Limb (tissue), 2 donors: ENCODE measurements around the gene GBP7.
"Not testable (repeated sequence)": the region's sequence is repeated elsewhere in the genome, so short reads cannot be mapped to it uniquely, and the experiment has no call there.

Experiments
- DNase-seq, 2 donors: peaks; one replicate each; pipeline ENCODE4 v3.0.0-alpha.2; 2016; ENCODE audit errors: extremely low spot score in 2 of 2

Gene GBP7, protein sequence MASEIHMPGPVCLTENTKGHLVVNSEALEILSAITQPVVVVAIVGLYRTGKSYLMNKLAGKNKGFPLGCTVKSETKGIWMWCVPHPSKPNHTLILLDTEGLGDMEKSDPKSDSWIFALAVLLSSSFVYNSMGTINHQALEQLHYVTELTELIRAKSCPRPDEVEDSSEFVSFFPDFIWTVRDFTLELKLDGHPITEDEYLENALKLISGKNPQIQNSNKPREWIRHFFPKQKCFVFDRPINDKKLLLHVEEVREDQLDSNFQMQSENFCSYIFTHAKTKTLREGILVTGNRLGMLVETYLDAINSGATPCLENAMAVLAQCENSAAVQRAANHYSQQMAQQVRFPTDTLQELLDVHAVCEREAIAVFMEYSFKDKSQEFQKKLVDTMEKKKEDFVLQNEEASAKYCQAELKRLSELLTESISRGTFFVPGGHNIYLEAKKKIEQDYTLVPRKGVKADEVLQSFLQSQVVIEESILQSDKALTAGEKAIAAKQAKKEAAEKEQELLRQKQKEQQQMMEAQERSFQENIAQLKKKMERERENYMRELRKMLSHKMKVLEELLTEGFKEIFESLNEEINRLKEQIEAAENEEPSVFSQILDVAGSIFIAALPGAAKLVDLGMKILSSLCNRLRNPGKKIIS

DNA sequence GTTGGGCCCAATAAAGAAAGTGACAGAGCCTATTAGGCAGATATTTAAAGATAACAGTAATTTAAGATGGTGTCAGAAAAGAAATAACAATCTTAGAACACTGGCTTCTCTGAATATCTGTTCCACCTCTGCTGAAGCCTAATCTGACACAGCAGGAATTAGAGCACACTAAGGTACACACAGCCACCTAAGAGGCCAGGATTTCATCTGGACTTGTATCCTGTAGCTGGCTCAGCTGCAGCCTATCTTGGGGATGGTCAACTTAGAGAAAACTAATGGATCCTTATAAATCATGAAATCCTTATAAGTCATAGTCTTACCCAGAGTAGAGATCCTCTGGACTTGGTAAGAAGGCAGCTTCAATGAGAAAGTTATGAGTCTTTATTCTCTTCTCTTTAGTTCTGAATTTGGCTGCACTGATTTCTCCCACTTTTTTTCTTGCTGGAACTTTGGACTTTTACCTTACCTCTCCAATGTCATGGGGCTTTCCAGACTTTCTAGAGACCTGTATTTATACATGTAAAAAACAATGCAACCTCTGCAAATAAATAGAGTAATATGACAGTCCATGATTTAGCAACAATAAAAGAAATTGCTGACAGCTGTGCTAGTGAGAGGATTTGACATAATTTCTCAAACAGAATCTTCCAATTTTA lies at the start of gene GBP7:
GBP7 (minus strand) TSS at position 403 of the 656 bp plus-strand sequence. CDS start 4,068 bp downstream, outside the sequence.
- no peak for DNase-seq

DNA sequence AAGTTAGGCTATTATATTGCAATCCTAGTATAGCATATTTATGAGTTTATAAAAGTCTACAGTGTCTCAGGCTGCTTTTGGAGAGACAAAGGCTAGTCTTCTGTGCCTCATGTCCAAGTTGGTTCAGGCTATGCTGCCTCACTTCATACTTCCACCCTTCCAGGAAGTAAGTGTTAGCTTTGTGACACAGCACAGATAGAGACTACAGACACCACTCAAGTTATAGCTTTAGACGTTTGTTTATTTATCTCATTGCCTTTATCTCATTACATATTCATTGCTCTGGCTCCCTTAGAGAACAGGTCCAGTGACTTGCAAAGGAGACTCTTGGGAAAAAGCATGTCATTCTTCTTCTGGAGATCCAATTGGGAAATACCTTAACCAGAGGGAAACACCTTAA lies 45.5 kb upstream of the GBP7 start:
- no peak for DNase-seq

DNA sequence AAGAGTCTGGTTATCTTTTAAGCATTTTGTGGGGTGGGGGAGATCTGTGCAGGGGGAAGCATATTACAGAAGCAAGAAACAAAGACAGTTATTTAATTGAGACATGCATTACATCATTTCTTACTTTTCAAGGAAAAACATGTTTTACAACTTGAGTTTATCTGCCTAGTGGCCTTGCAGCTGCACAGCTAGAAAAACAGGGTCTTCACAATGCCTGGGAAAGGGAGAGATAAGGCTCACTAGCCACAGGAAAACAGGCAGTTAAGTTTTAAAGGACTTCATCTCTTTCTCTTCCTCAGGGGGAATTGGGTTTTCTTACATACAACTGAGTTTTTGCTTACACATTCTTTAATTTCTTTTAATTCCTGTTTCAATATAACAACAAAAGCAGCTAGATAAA lies 44.0 kb upstream of the GBP7 start:
- not testable (repeated sequence) for DNase-seq

DNA sequence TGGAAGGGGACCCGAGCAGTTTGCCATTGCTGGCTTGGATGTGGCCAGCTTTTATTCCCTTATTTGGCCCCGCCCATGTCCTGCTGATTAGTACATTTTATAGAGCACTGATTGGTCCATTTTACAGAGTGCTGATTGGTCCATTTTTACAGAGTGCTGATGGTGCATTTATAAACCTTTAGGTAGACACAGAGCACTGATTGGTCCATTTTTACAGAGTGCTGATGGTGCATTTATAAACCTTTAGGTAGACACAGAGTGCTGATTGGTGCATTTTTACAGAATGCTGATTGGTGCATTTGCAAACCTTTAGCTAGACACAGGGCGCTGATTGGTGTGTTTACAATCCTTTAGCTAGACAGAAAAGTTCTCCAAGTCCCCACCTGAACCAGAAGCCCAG lies 43.1 kb upstream of the GBP7 start:
- DNase-seq = not testable (repeated sequence)

DNA sequence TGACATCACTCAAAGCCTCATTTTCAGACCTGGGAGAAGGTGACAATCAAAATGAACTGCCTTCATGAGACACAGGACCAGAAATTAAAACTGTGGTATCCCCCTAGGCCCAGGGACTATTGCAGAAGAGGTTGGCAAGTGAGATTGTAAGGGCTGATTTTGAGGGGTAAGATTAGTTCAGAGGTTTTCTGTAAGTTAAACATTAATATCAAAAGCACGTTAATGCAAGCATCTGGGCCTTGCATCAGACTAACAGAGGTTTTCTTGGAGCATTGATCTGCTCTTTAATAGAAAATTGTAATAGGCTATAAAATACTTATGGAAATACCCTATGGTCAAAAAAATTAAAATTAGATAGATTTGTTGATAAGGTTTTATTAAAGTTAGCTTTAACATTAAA lies 37.5 kb upstream of the GBP7 start:
- no peak for DNase-seq

DNA sequence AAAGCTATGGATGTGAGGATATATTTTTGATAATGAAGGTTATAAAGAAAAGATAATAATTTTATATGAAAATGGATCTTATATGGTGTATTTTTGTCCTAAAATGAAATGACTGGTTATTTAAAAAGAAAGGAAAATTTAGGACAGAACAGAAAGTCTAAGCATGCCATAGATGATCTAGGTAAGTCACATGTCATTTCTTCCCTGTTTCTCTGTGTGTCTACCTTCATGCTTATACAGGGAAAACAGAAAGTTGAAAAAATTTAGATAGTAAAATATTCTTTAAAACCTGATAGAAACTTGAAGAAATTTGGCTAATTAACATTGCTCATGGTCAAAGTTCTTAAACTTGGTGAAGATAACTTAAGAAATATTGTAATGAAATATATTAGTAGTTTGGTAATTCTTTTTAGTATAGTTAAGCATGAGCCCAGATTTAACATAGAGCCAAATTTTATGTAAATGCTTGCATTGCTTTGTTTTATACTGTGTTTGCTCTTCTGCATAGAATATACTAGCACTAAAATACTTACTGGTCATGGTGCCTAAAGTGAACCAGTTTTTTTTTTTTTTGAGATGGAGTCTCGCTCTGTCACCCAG lies 35.3 kb upstream of the GBP7 start:
- no peak for DNase-seq

DNA sequence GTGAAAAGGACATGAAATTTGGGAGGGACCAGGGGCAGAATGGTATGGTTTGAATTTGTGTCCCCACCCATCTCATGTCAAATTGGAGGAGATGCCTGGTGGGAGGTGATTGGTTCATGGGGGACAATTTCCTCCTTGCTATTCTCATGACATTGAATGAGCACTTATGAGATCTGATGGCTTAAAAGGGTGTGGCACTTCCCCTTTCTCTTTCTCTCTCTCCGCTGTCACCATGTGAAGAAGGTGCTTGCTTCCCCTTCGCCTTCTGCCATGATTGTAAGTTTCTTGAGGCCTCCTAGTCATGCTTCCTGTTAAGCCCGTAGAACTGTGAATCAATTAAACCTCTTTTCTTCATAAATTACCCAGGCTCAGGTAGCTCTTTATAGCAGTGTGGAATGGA lies 30.6 kb upstream of the GBP7 start:
- DNase-seq = no peak

DNA sequence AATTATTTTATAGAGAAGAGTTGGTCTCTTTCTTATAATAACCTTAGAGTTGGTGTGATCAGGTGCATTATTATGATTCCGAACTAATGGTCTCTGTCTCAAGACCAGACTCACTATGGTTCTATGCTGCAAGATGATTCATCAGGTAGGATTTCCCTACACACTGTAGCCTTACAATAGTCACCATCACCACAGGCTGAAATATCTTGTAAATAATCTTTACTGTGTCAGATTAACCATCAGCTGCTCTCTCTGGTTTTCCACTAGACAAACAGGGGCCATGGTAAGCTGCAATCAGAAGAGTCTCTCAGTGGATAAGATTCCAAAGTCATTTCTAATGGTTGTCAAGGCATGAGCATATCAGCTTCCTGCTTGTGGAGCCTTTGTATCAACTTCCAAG lies 27.4 kb upstream of the GBP7 start:
- DNase-seq = no peak

DNA sequence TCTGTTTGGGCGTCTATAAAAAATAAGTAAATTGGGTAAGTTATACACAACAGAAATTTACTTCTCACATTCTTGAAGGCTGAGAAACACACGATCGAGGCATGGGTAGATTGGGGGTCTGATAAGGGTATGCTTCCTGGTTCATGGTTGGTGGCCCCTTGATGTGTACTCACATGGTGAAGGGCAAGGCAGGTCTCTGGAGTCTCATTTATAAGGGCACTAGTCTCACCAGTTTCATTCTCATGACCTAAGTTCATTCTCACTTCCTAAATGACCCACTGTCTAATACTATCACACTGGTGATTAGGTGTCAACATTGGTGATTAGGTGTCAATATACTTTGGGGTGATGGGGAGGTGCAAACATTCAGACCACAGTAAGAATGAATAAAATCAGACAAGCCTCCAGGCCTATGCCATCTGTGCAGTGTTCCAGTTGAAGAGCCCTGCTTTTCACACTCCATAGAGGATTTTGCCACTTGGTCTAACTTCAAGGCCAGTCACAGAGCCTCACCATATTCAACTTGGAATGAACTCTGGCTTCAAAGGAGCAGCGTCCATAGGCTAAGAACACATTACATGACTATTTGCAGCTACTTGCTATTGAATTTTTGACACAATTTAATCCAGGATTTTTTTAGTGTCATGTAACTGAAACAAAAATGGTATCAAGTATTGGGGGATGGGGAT lies 25.4 kb upstream of the GBP7 start:
- no peak for DNase-seq

DNA sequence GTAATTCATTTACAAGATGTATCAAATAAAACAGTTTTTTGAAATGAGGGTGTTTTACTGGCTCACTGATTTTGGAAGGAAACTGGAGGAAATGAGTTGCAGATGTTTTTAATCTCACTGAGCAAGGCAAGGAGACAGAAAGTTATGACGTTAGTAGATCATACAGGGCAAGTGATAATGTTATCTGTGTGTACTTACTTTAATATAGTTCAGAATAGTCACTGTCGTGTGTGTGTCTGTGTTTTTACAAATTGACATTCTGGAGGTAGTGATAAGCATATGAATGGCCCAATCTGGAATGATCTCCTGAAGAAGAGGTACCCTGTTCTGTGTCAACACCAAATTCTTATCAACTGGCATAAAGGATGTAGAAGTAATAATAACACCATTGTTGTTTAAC lies 24.9 kb upstream of the GBP7 start:
- peak in 1 of 2 donors; percentile 41 for DNase-seq

DNA sequence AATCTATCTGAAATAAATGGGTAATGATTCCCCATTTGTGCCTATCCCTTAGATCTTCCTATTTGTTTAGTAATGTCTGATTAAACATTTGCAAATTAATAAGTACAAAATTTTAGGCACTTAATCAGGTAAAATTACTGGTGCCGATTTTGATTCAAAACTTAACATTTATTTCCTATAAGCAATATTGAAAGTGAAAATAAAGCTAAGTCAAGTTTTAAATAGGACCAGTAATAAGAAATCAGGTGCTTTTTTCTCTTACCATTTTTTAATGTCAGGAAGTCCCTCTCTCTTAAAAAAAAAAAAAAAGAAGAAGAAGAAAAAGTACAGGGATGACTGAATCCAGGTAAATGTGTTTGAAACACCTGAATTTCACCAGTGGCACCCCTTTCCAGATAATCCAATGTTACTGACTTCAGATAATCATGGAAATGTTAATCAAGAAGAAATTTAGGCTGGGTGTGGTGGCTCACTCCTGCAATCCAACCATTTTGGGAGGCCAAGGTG lies 23.8 kb upstream of the GBP7 start:
- no peak for DNase-seq

DNA sequence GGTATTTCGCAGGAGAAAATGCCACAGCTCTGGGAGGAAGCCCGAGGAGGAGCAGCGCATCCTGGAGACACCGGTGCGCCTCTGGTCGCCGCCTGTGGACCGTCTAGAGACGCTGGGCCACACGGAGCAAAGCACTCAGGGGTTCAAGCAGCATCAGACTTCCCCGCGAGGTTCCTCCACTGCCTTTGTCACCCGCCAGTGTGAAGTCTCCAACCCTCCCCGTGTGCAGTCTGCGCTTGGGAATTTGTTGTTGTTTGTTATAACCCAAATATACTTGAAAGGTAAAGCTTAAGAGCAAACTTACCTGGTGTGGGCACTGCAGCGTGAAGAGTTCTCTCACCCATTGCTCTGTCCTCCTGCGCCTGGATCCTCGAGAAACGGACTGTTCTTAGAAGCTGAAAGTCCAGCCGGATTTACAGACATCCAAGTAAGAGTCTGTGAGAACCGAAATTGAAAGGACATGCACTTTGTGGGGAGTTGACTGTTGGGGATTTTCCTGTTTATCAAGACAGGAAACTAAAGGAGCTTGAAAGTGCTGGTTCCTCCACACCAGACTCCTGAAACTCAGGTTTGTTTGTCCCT lies 22.8 kb upstream of the GBP7 start, which contains the start of gene GBP4:
GBP4 (minus strand) TSS at position 452 of the 582 bp plus-strand sequence; CDS start at position 344, 108 bp downstream.
- DNase-seq = no peak

DNA sequence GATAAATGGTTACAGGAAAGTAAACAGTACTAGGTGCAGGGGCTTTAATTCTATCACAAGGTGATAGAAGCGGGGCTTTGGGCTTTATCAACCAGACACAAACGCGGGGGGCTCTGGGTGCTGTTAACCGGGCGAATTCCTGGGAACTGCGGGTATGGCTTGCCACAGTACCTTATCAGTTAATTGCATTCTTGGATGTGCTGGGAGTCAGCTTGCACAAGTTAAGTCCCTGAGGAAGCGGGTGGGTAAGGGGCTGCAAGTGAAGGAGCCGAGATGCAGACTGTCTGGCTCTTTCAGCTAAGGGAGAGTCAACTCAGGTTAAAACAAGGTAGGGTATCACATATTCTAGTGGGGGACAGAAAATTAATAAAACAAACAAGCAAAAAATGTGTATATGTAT lies 22.3 kb upstream of the GBP7 start:
- no peak for DNase-seq

DNA sequence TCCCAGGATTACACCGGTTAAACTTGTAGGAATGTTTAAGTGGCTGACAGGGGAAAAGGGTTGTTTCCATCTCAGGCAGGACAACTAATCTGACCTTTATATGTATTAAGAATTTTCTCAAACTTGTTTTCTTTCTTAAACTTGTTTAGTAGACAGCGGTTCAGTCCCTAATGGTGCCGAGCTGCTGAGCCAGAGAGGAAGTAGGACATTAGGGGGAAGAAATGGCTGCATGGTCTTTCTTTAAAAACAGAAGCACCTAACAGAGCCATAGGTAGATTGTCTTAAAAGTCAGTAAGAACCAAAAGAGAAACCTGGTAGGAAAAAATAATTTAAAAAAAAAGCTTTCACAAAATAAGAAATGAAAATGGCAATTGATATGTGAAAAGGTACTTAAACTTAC lies 19.7 kb upstream of the GBP7 start:
- no peak for DNase-seq

DNA sequence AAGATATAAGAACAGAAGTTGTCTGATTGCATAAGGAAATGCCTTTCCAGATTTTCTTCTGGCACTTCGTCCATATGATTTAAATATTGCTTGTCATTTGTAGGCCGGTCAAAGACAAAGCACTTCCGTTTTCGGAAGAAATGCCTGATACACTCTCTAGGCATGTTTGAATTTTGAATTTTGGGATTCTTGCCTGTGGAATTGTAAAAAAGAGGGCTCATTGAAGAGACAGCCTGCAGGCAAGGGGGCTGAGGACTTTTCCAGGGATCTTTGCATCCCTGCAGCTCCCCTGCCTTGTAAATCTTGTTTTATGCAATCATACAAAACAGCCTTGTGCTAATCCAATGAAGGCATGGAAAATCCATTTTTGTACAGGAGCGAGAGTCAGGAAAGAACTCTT lies 15.5 kb upstream of the GBP7 start:
- DNase-seq = no peak

DNA sequence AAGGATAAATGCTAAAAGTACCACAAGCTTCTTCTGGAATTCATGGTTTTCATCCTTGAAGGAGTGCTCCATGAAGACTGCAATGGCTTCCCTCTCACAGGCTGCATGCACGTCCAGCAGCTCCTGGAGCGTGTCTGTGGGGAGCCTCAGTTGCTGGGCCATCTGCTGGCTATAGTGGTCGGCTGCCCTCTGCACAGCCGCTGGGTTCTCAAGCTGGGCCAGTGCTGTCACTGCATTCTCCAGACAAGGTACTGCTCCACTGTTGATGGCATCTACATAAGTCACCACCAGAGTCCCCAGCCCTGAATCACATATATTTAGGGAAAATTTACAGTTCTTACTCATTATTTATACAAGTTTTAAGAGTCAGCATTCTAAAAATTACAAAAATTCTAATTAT lies 14.2 kb upstream of the GBP7 start:
- DNase-seq = no peak

DNA sequence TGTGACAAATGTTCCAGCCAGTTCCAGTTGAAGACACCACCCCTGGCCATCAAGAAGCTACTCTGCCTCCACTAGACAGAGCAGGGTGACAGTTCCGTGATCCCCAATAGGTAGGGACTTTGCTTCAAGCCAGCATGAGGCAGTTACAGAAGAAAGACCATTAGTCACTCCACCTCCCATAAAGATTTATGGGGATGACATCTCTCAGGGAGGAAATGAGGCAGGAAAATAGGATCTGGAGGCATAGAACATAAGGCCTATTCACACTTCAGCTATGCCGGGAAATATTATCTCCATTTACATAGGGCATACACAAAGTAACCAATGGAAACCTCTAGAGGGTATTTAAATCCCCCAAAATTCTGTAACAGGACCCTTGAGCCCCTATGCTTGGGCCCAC lies 3.5 kb upstream of the GBP7 start:
- no peak for DNase-seq

DNA sequence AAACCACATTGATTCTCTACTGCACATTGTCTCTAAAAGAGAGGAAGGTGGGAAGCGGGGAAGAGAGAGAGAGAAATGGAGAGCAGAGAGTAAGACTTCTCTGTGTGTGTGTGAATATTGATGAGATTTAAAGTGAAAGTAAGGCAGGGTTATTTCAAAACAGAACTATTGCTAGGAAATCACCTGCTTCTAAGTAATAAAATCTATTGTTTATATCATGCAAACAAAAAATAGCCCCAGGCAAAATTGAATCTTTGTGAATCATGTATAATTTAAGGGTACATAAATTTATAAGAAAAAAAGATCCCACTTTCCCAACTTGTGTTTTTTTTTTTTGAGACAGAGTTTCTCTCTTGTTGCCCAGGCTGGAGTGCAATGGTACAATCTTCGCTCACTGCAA lies 1.2 kb upstream of the GBP7 start:
- no peak for DNase-seq

DNA sequence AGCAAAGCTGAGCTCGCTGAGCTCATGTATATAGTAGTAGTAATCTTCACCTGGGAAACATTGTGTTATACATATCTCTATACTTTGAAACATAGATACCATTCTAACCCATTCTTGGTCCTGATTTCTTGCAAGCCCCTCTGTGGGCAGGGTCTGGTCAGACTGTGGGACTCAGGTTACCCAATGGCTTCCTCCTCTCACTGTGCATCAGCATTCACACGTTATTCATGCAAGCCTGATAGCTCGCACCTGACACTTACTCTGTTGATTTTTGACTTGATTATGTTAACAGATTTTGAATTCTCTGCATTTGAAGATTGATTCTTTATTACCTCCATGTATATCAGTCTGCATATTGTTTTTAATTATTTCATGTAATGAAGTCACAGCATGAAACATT lies 1.3 kb downstream of the GBP7 start:
- DNase-seq = no peak

DNA sequence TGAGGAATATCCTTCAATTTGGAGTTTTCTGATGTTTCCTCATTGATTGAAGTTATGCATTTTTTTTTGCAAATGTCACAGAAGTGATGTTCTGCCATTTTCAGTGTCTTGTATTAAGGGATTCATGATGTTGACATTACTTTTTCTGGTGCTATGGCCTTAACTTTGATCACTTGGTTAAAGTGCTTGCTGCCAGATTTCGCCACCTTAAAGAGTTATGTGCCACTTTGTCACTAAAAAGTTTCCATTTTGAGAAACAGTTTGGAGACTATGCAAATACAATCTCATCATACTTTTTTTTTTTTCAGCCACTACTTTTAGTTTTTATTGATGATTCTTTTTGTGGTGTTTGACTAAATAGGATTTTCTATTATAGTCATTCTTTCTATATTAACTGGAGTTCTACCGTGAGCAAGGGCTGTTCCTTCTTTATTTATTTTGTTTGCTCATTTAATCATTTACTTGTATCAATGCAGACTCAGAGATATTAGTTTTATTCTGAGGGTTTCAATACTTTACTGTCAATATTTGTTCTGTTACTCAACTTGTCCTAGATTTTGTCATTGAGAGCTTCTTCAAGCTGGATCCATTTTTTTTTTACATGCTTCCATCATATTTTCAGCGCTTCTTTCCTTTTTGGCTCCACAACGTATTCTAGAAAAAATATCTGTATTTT lies 3.2 kb downstream of the GBP7 start:
- no peak for DNase-seq
